HepG2 (cell line): ENCODE results near the gene CARMIL3. TPM values are rescaled to one million over a fixed set of nuclear protein-coding genes. Genes with fewer than 3 reads are reported as not detected.
A peak's percentile ranks its signal among the peaks of the same experiment; 100 is the strongest.

Experiments
- ELK4 ChIP-seq: sonication (generic); formaldehyde crosslinking; IDR thresholded peaks from 2 replicates; pipeline ENCODE4 v1.9.0; 2021; ENCODE audit warnings: missing genetic modification reagents, borderline replicate concordance
- EZH2 ChIP-seq: conservative IDR thresholded peaks from 2 replicates; pipeline ENCODE4 v1.6.1; 2012; ENCODE audit warnings: mild to moderate bottlenecking, low read depth, low read length, moderate library complexity
- FLYWCH1 ChIP-seq: sonication (generic); formaldehyde crosslinking; IDR thresholded peaks from 2 replicates; pipeline ENCODE4 v1.8.1; 2023; ENCODE audit warnings: mild to moderate bottlenecking, missing genetic modification reagents
- FOXO1 ChIP-seq: sonication (generic); formaldehyde crosslinking; IDR thresholded peaks from 2 replicates; pipeline ENCODE4 v1.4.0; 2020; ENCODE audit warnings: missing genetic modification reagents
- HES4 ChIP-seq: sonication (generic); formaldehyde crosslinking; IDR thresholded peaks from 2 replicates; pipeline ENCODE4 v1.9.0; 2021; ENCODE audit warnings: mild to moderate bottlenecking, missing genetic modification reagents, borderline replicate concordance
- KDM5A ChIP-seq: fragments of 200-600 bp; sonication (generic); IDR thresholded peaks from 2 replicates; pipeline ENCODE4 v1.7.0; 2018; ENCODE audit warnings: antibody characterized with exemption, mild to moderate bottlenecking, low read length, borderline replicate concordance
- NONO ChIP-seq, 2 experiments: fragments of 450-650 bp in 1 of 2; sonication (generic) in 1 of 2; formaldehyde crosslinking in 1 of 2; IDR thresholded peaks in 1 of 2; conservative IDR thresholded peaks in 1 of 2; 2 replicates each; pipeline versions ENCODE4 v1.6.1 to v1.8.0; 2017 to 2022; ENCODE audit warnings: mild to moderate bottlenecking in 1 of 2, missing genetic modification reagents in 1 of 2, moderate library complexity in 1 of 2
- NR2F6 ChIP-seq, 2 experiments: IDR thresholded peaks; 2 replicates each; pipeline ENCODE4 v1.6.1; 2016; ENCODE audit warnings: antibody characterized with exemption in 1 of 2, mild to moderate bottlenecking in 1 of 2
- NRL ChIP-seq: sonication (generic); formaldehyde crosslinking; IDR thresholded peaks from 2 replicates; pipeline ENCODE4 v1.5.0; 2020; ENCODE audit warnings: missing genetic modification reagents, mild to moderate bottlenecking, moderate library complexity, borderline replicate concordance
- RFX5 ChIP-seq: IDR thresholded peaks from 2 replicates; pipeline ENCODE4 v1.6.1; 2011; ENCODE audit warnings: low read depth, low read length, improper control_type of control experiment
- TCF12 ChIP-seq, 2 experiments: fragments of 450-650 bp in 1 of 2; sonication (generic) in 1 of 2; formaldehyde crosslinking in 1 of 2; IDR thresholded peaks; 2 replicates each; pipeline versions ENCODE4 v1.6.1 to v1.8.0; 2017 to 2022; ENCODE audit warnings: antibody characterized with exemption in 1 of 2, mild to moderate bottlenecking in 1 of 2, missing genetic modification reagents in 1 of 2, moderate library complexity in 1 of 2
- TMF1 ChIP-seq: sonication (generic); formaldehyde crosslinking; IDR thresholded peaks from 2 replicates; pipeline ENCODE4 v1.8.1; 2022; ENCODE audit warnings: low read depth, missing genetic modification reagents
- UBTF ChIP-seq: sonication (generic); formaldehyde crosslinking; IDR thresholded peaks from 2 replicates; pipeline ENCODE4 v1.4.0; 2020; ENCODE audit warnings: mild to moderate bottlenecking, missing genetic modification reagents
- ZFP36L2 ChIP-seq: sonication (generic); formaldehyde crosslinking; IDR thresholded peaks from 2 replicates; pipeline ENCODE4 v1.4.0; 2020; ENCODE audit warnings: missing genetic modification reagents
- ZFY ChIP-seq: sonication (generic); formaldehyde crosslinking; IDR thresholded peaks from 2 replicates; pipeline ENCODE4 v1.4.0; 2020; ENCODE audit warnings: missing genetic modification reagents
- ZNF18 ChIP-seq: sonication (generic); formaldehyde crosslinking; IDR thresholded peaks from 2 replicates; pipeline ENCODE4 v1.8.0; 2022; ENCODE audit warnings: mild to moderate bottlenecking, missing genetic modification reagents; ENCODE audit not compliant: insufficient replicate concordance
- ZNF230 ChIP-seq: sonication (generic); formaldehyde crosslinking; IDR thresholded peaks from 2 replicates; pipeline ENCODE4 v1.4.0; 2020; ENCODE audit warnings: mild to moderate bottlenecking, missing genetic modification reagents
- ZNF251 ChIP-seq: sonication (generic); formaldehyde crosslinking; IDR thresholded peaks from 2 replicates; pipeline ENCODE4 v1.9.0; 2021; ENCODE audit warnings: mild to moderate bottlenecking, missing genetic modification reagents
- ZNF513 ChIP-seq: sonication (generic); formaldehyde crosslinking; conservative IDR thresholded peaks from 2 replicates; pipeline ENCODE4 v1.5.0; 2020; ENCODE audit warnings: missing genetic modification reagents
- ZNF879 ChIP-seq: sonication (generic); formaldehyde crosslinking; IDR thresholded peaks from 2 replicates; pipeline ENCODE4 v1.8.1; 2023; ENCODE audit warnings: missing genetic modification reagents
- ZSCAN30 ChIP-seq: sonication (generic); formaldehyde crosslinking; IDR thresholded peaks from 2 replicates; pipeline ENCODE4 v1.5.0; 2020; ENCODE audit warnings: mild to moderate bottlenecking, missing genetic modification reagents
- polyA plus RNA-seq, 8 experiments: library from polyadenylated mRNA; depleted of rRNA in 3 of 8; stranded (reverse) in 7 of 8; unstranded in 1 of 8; fragments of >200 nt; fragmentation: Illumina TruSeq in 4 of 8; extraction: Trizol in 4 of 8; gene quantifications; 2 replicates each; pipeline versions ENCODE4 v1.2.1 to v1.2.3, GENCODE V29; 2011 to 2016; ENCODE audit warnings: low read depth in 4 of 8, missing spikeins in 1 of 8, mixed read lengths in 1 of 8; ENCODE audit not compliant: insufficient read depth in 1 of 8
- total RNA-seq, 5 experiments: library from RNA; depleted of rRNA; stranded (reverse); fragments of >200 nt; fragmentation: Illumina TruSeq; extraction: Trizol; gene quantifications; 2 replicates each; pipeline ENCODE4 v1.2.3, GENCODE V29; 2016; ENCODE audit warnings: low read depth in 1 of 5

CARMIL3 gene
- total and polyA plus RNA-seq, 2 of the 13 experiments (the other 11 are each of a cell fraction or from before 2014, with no cell fraction given), result 0.27 to 0.55 TPM

GRCh38 chr14:24013654-24014514 is 37.9 kb upstream of the CARMIL3 start (continued):
- no peak for TF ChIP-seq ZNF18 (CRISPR knock-in tag)
- TF ChIP-seq RFX5, result peak; percentile 48; the same call in 1 of the 2 replicates
- TF ChIP-seq TMF1, result no peak
- TF ChIP-seq NRL, result no peak
- peak; percentile 90; the same call in 1 of the 2 replicates for TF ChIP-seq ZNF230
- TF ChIP-seq ZSCAN30 (CRISPR knock-in tag), result no peak
- TF ChIP-seq KDM5A, result peak; percentile 37; the same call in 1 of the 2 replicates
- no peak for TF ChIP-seq HES4 (CRISPR knock-in tag)
- TF ChIP-seq FOXO1 (CRISPR knock-in tag), result peak; percentile 78
- no peak for TF ChIP-seq ZNF879
- peak; percentile 35; the same call in 1 of the 2 replicates for TF ChIP-seq ZFY (CRISPR knock-in tag)
- peak; percentile 82; the same call in 1 of the 2 replicates for TF ChIP-seq ZFP36L2
- TF ChIP-seq NONO (IDR thresholded peaks at IDR 0.05), result no peak
- TF ChIP-seq NONO (CRISPR knock-in tag; conservative IDR thresholded peaks at IDR 0.05), result peak; percentile 88
- no peak for TF ChIP-seq ZNF513 (CRISPR knock-in tag)
- no peak for TF ChIP-seq EZH2
- no peak for TF ChIP-seq FLYWCH1 (CRISPR knock-in tag)
- TF ChIP-seq NR2F6 (IDR thresholded peaks at IDR 0.05), result no peak
- peak; percentile 68 for TF ChIP-seq NR2F6 (CRISPR knock-in tag; IDR thresholded peaks at IDR 0.05)
- no peak for TF ChIP-seq ZNF251
- TF ChIP-seq ELK4 (CRISPR knock-in tag), result no peak
- TF ChIP-seq UBTF (CRISPR knock-in tag), result peak; percentile 43
- no peak for TF ChIP-seq TCF12 (IDR thresholded peaks at IDR 0.05)
- TF ChIP-seq TCF12 (CRISPR knock-in tag; IDR thresholded peaks at IDR 0.05), result no peak
